Stimulated activated effector memory CD8-positive, alpha-beta T cell treated with anti-CD3 and anti-CD28 coated beads, Interleukin-12 subunit alpha, Interleukin-12 subunit beta, amount 100 ng/mL, for 72 hours (primary cell): ENCODE measurements around the gene PIEZO1.
A peak's percentile ranks its signal among the peaks of the same experiment; 100 is the strongest.

ENCODE experiments used
- ATAC-seq: fragments of 150-1000 bp; cut with Tn5 transposase; 2 replicates; pipeline ENCODE4 v1.10.0; 2021
- DNase-seq, 2 donors: peaks; one replicate each; pipeline ENCODE4 v3.0.0; 2021 to 2022; ENCODE audit warnings: low spot score in 2 of 2
- H3K27ac Mint-ChIP-seq: one replicate; pipeline ENCODE4 v1.8.0; 2022; ENCODE audit warnings: mild to moderate bottlenecking, mixed read lengths
- H3K36me3 Mint-ChIP-seq: one replicate; pipeline ENCODE4 v1.8.0; 2022; ENCODE audit warnings: mild to moderate bottlenecking, mixed read lengths
- H3K4me1 Mint-ChIP-seq: one replicate; pipeline ENCODE4 v1.8.0; 2022; ENCODE audit warnings: mixed read lengths
- H3K4me3 Mint-ChIP-seq: one replicate; pipeline ENCODE4 v1.8.0; 2022; ENCODE audit warnings: mild to moderate bottlenecking, mixed read lengths
- H3K9me3 Mint-ChIP-seq: one replicate; pipeline ENCODE4 v1.8.0; 2022; ENCODE audit warnings: mixed read lengths

Gene PIEZO1

DNA sequence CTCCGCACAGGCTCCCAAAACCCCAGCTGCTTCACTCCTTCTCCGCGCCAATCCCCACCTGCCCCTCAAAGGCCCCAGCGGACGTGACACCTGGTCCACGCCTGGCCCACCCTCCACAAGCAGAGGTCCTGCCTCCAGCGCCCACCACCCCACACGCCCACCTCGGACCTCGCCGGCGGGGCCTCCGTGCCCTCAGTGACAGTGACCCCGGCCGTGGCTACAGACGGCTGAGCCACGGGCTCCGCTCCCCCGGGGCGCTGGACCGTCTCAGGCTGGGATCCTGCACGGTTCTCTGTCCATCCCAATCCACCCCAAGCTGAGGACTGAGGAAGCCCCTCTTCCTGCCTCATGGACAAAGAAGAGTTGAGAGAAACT is 25.1 kb downstream of the PIEZO1 start:
- Mint-ChIP-seq H3K9me3 (no peaks in the 10 kb centered on the region), H3K4me1 (peaks cover 57% of the 10 kb centered on the region), H3K4me3 (peak overlapping the region; percentile 63), H3K27ac (peak overlapping the region; percentile 93), H3K36me3 (peaks cover 36% of the 10 kb centered on the region)
- ATAC-seq (no peak), DNase-seq (no peak)

- DNase-seq (no peak), ATAC-seq (peak; percentile 75)
- Mint-ChIP-seq H3K27ac (peak overlapping the region; percentile 93), H3K36me3 (peaks cover 36% of the 10 kb centered on the region), H3K4me3 (peak overlapping the region; percentile 63), H3K4me1 (peaks cover 58% of the 10 kb centered on the region), H3K9me3 (no peaks in the 10 kb centered on the region)
Observed at GRCh38 chr16:88759245-88759975, 25.6 kb downstream of the PIEZO1 start.

DNA sequence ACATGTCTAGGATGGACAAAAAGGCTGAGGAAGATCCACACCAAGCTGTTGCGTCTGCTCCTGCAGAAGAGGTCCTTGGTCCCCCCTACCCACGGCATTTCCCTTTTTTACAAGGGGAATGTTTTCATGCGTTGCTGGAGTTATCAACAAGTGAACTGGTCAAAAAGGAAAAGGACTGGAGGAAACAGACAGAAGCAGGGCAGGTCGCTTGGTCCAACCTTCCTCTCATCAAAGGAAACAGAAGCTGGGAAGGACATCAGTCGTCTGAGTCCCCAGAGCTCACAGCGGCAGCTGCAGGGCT is 26.1 kb downstream of the PIEZO1 start:
- Mint-ChIP-seq H3K27ac (peak overlapping the region; percentile 93), H3K36me3 (peaks cover 32% of the 10 kb centered on the region), H3K4me3 (peak overlapping the region; percentile 63), H3K4me1 (peaks cover 57% of the 10 kb centered on the region), H3K9me3 (no peaks in the 10 kb centered on the region)
- DNase-seq (no peak), ATAC-seq (no peak)

DNA sequence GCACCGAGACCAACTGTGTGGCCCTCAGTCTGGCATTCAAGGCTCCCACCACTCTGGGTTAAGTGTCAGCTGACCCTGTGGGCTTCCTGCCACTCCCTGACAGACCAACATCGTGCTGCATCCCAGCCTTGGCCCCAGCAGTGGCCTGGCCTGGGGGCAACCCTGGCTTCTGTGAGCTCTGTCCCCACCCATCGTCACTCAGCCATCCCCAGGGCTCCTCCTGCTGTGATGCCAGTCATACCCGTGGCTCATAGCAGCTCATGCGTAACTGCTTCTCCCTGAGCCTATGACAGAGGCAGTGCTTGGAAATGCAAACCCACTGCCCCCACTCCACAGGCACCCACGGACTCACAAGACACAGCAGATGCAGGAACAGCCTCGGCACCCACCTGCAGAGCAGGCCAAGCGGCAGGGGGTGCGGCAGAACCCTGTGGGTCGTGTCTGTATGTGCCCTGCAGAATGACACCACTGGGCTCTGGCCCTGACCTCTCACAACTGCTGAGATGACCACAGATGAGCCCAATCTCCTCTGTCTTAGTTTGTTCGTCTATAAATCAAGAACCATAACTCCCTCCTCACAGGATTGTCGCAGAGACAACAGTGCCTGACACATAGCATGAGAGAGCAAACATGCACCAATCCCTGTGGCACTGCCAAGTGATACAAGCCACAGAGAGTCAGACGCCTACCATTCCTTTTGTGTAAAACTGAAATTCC is 26.6 kb downstream of the PIEZO1 start:
- peaks cover 57% of the 10 kb centered on the region for H3K4me1 Mint-ChIP-seq
- peaks cover 32% of the 10 kb centered on the region for H3K36me3 Mint-ChIP-seq
- peak overlapping the region; percentile 63 for H3K4me3 Mint-ChIP-seq
- DNase-seq, result no peak
- H3K27ac Mint-ChIP-seq, result peak overlapping the region; percentile 93
- no peaks in the 10 kb centered on the region for H3K9me3 Mint-ChIP-seq
- ATAC-seq, result no peak

- DNase-seq (no peak), ATAC-seq (no peak)
- Mint-ChIP-seq H3K4me1 (peaks cover 49% of the 10 kb centered on the region), H3K4me3 (no peak overlapping the region), H3K9me3 (no peaks in the 10 kb centered on the region), H3K36me3 (peaks cover 41% of the 10 kb centered on the region), H3K27ac (peak overlapping the region; percentile 93)
Observed at GRCh38 chr16:88755745-88756443, 29.1 kb downstream of the PIEZO1 start.

- H3K36me3 Mint-ChIP-seq, result peaks cover 41% of the 10 kb centered on the region
- ATAC-seq (no peak), DNase-seq (no peak)
- H3K4me1 Mint-ChIP-seq, result peaks cover 44% of the 10 kb centered on the region
- H3K9me3 Mint-ChIP-seq, result no peaks in the 10 kb centered on the region
- H3K27ac Mint-ChIP-seq, result peak overlapping the region; percentile 54
- H3K4me3 Mint-ChIP-seq, result no peak overlapping the region
Observed at GRCh38 chr16:88754912-88755744, 29.9 kb downstream of the PIEZO1 start.

- ATAC-seq, result no peak
- Mint-ChIP-seq H3K4me3 (no peak overlapping the region), H3K27ac (peak overlapping the region; percentile 86), H3K9me3 (no peaks in the 10 kb centered on the region), H3K36me3 (peaks cover 40% of the 10 kb centered on the region), H3K4me1 (peaks cover 37% of the 10 kb centered on the region)
- DNase-seq, result no peak
Observed at GRCh38 chr16:88754109-88754911, 30.7 kb downstream of the PIEZO1 start.

DNA sequence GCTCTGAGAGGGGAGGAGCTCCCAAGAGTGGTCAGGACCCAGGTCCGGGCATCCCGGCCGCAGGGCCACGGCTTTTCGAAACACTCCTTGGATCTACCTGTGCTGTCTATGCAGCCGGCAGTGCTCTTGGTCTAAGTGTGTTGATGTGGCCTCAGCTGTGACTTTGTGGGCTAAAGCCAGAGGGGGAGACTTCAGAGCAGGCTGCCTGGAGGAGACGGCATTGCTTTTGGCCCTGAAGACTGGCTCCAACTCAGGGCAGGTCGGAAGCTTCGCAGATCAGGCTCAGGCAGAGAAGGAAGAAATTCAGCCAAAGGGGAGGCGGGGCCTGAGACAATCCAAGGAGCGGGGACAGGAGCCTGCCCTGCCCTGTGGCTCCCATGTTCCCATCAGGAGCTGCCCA is 31.4 kb downstream of the PIEZO1 start:
- H3K36me3 Mint-ChIP-seq, result peaks cover 40% of the 10 kb centered on the region
- peaks cover 30% of the 10 kb centered on the region for H3K4me1 Mint-ChIP-seq
- H3K9me3 Mint-ChIP-seq, result no peaks in the 10 kb centered on the region
- DNase-seq, result no peak
- no peak for ATAC-seq
- no peak overlapping the region for H3K4me3 Mint-ChIP-seq
- H3K27ac Mint-ChIP-seq, result peak overlapping the region; percentile 86

- peaks cover 26% of the 10 kb centered on the region for H3K4me1 Mint-ChIP-seq
- H3K36me3 Mint-ChIP-seq, result peaks cover 42% of the 10 kb centered on the region
- ATAC-seq (no peak), DNase-seq (no peak)
- no peaks in the 10 kb centered on the region for H3K9me3 Mint-ChIP-seq
- H3K4me3 Mint-ChIP-seq, result no peak overlapping the region
- H3K27ac Mint-ChIP-seq, result peak overlapping the region; percentile 86
Observed at GRCh38 chr16:88753191-88753590, 31.8 kb downstream of the PIEZO1 start.

DNA sequence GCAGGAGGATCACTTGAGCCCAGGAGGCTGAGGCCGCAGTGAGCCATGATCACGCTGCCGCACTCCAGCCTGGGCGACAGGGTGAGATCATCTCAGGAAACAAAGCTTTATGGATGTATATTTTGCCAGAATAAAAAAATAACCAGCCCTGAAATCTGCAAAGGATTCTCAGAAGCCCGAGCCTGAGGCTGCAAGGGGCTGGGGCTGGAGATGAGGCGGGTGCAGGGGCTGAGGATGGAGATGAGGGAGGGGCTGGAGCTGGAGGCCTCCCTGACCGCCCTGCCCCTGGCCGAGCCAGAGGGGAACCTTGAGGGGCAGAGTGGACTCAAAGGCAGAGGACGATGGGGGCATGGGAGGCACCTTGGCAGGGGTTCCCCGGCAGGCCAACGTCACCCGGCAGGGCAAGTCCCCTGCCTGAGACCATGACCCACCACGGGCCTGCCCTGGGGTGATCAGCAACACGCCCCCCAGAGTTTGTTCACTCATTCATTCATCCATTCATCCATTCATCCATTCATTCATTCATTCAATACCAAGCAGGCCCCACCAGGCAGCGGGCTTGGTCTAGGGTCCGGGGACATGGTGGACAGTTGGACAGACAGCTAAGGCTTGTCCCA is 32.5 kb downstream of the PIEZO1 start:
- ATAC-seq (no peak), DNase-seq (no peak)
- no peaks in the 10 kb centered on the region for H3K9me3 Mint-ChIP-seq
- peak overlapping the region; percentile 37 for H3K27ac Mint-ChIP-seq
- H3K36me3 Mint-ChIP-seq, result peaks cover 44% of the 10 kb centered on the region
- H3K4me1 Mint-ChIP-seq, result peaks cover 27% of the 10 kb centered on the region
- H3K4me3 Mint-ChIP-seq, result no peak overlapping the region

- H3K36me3 Mint-ChIP-seq, result peaks cover 57% of the 10 kb centered on the region
- DNase-seq (no peak), ATAC-seq (no peak)
- H3K9me3 Mint-ChIP-seq, result no peaks in the 10 kb centered on the region
- no peak overlapping the region for H3K4me3 Mint-ChIP-seq
- H3K27ac Mint-ChIP-seq, result no peak overlapping the region
- H3K4me1 Mint-ChIP-seq, result peaks cover 29% of the 10 kb centered on the region
Observed at GRCh38 chr16:88750854-88751253, 34.2 kb downstream of the PIEZO1 start.

- DNase-seq, result no peak
- peaks cover 57% of the 10 kb centered on the region for H3K36me3 Mint-ChIP-seq
- ATAC-seq, result no peak
- H3K9me3 Mint-ChIP-seq, result no peaks in the 10 kb centered on the region
- H3K4me3 Mint-ChIP-seq, result no peak overlapping the region
- no peak overlapping the region for H3K27ac Mint-ChIP-seq
- H3K4me1 Mint-ChIP-seq, result peaks cover 36% of the 10 kb centered on the region
Observed at GRCh38 chr16:88749358-88749757, 35.7 kb downstream of the PIEZO1 start.

- Mint-ChIP-seq H3K9me3 (no peaks in the 10 kb centered on the region), H3K27ac (no peak overlapping the region), H3K4me1 (peaks cover 40% of the 10 kb centered on the region), H3K36me3 (peaks cover 57% of the 10 kb centered on the region), H3K4me3 (no peak overlapping the region)
- DNase-seq (no peak), ATAC-seq (no peak)
Observed at GRCh38 chr16:88748364-88748763, 36.7 kb downstream of the PIEZO1 start.

DNA sequence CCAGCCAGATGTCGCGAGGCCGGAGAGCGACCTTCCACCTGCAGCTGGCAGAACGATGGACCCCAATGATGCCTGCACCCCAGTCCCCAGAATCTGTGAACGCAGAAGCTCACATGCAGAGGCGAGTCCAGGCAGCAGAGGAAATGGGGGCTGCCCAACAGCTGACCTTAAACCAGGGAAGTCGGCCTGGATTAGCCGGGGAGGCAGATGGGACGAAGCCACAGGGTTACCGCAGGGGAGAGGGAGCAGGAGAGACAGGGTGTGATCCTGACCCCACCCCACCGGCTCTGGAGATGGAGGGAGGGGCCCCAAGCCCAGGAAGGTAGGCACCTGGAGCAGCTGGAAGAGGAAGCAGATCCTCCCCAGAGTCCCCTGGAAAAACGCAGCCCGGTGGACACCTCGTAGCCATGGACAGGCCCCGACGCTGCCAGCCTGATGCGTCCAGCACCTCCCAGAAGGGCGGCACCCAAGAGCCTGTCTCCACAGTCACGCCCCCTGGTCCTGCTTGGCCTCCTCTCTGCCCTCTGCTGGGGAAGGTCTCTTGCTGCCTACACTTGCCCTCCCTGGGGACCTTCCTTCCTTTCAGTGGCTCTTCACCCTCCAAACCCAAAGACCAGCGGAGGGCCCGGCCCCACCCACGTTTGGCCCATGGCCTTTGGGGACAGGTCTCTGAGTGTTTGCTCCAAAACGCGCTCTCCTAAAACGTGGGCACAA is 37.3 kb downstream of the PIEZO1 start:
- Mint-ChIP-seq H3K27ac (no peak overlapping the region), H3K36me3 (peaks cover 55% of the 10 kb centered on the region), H3K9me3 (no peaks in the 10 kb centered on the region), H3K4me1 (peaks cover 39% of the 10 kb centered on the region), H3K4me3 (no peak overlapping the region)
- DNase-seq (peak in 1 of 2 donors; percentile 62), ATAC-seq (peak; percentile 60)
